Skeletal muscle tissue (tissue), 4 donors: ENCODE data around the gene ANKRD62. TPM values are rescaled to one million over a fixed set of nuclear protein-coding genes. Genes with fewer than 3 reads are reported as not detected.

Experiments
- H3K27ac ChIP-seq: one replicate; pipeline ENCODE4 v1.7.0; 2013; ENCODE audit warnings: mild to moderate bottlenecking, low read depth, low read length, inconsistent platforms
- H3K27me3 ChIP-seq, 3 donors: one replicate each; pipeline ENCODE4 v1.7.0; 2013; ENCODE audit warnings: low read length in 3 of 3; ENCODE audit not compliant: control insufficient read depth in 3 of 3, insufficient read depth in 3 of 3
- H3K36me3 ChIP-seq, 3 donors: one replicate each; pipeline ENCODE4 v1.7.0; 2013; ENCODE audit warnings: low read length in 3 of 3; ENCODE audit not compliant: control insufficient read depth in 3 of 3, insufficient read depth in 3 of 3
- H3K4me1 ChIP-seq, 3 donors: one replicate each; pipeline ENCODE4 v1.7.0; 2013; ENCODE audit warnings: low read length in 3 of 3, mild to moderate bottlenecking in 3 of 3; ENCODE audit not compliant: control insufficient read depth in 3 of 3, insufficient read depth in 3 of 3
- H3K4me3 ChIP-seq, 3 donors: one replicate each; pipeline ENCODE4 v1.7.0; 2013; ENCODE audit warnings: low read length in 3 of 3
- H3K9ac ChIP-seq, 3 donors: one replicate each; pipeline ENCODE4 v1.7.0; 2013; ENCODE audit warnings: low read length in 3 of 3, mild to moderate bottlenecking in 3 of 3, moderate library complexity in 2 of 3, low read depth in 1 of 3
- H3K9me3 ChIP-seq, 3 donors: one replicate each; pipeline ENCODE4 v1.7.0; 2013; ENCODE audit warnings: low read length in 3 of 3; ENCODE audit not compliant: control insufficient read depth in 3 of 3
- total RNA-seq: library from RNA; depleted of rRNA; stranded (reverse); fragments of >200 nt; gene quantifications from one replicate; pipeline ENCODE4 v1.2.3, GENCODE V29; 2014
- donor health status: Osteomylitis.

The ANKRD62 gene
- not detected for total RNA-seq

GRCh38 chr18:12093520-12094257, at the start of gene ANKRD62:
Gene ANKRD62 (plus strand): TSS chr18:12093843. CDS start chr18:12094018, 175 bp downstream.
- H3K4me1 ChIP-seq, result peaks cover 0 to 16% (median 9%) of the 10 kb centered on the region in 3 donors
- H3K9me3 ChIP-seq, result no peaks in the 10 kb centered on the region
- no peaks in the 10 kb centered on the region for H3K36me3 ChIP-seq
- H3K4me3 ChIP-seq, result no peak within 1 kb of the TSS
- no peak within 1 kb of the TSS for H3K9ac ChIP-seq
- H3K27me3 ChIP-seq, result peaks cover 0 to 2% (median 0%) of the 10 kb centered on the region in 3 donors
- H3K27ac ChIP-seq, result no peak within 1 kb of the TSS

GRCh38 chr18:12044591-12044990, 49.1 kb upstream of the ANKRD62 start:
- Histone ChIP-seq H3K4me3 (no peak overlapping the region), H3K27ac (no peak overlapping the region), H3K27me3 (peaks cover 0 to 10% (median 0%) of the 10 kb centered on the region in 3 donors), H3K9me3 (no peaks in the 10 kb centered on the region), H3K9ac (no peak overlapping the region), H3K36me3 (no peaks in the 10 kb centered on the region), H3K4me1 (peaks cover 0 to 3% (median 0%) of the 10 kb centered on the region in 3 donors)

- no peak overlapping the region for H3K9ac ChIP-seq
- H3K27ac ChIP-seq, result no peak overlapping the region
- H3K36me3 ChIP-seq, result no peaks in the 10 kb centered on the region
- peaks cover 0 to 10% (median 0%) of the 10 kb centered on the region in 3 donors for H3K27me3 ChIP-seq
- no peak overlapping the region for H3K4me3 ChIP-seq
- peaks cover 0 to 3% (median 0%) of the 10 kb centered on the region in 3 donors for H3K4me1 ChIP-seq
- H3K9me3 ChIP-seq, result no peaks in the 10 kb centered on the region
Observed at GRCh38 chr18:12046046-12046750, 47.4 kb upstream of the ANKRD62 start.

GRCh38 chr18:12046751-12047335, 46.8 kb upstream of the ANKRD62 start:
- Histone ChIP-seq H3K4me3 (no peak overlapping the region), H3K9me3 (no peaks in the 10 kb centered on the region), H3K9ac (no peak overlapping the region), H3K27me3 (peaks cover 0 to 10% (median 0%) of the 10 kb centered on the region in 3 donors), H3K4me1 (peaks cover 0 to 3% (median 0%) of the 10 kb centered on the region in 3 donors), H3K27ac (no peak overlapping the region), H3K36me3 (no peaks in the 10 kb centered on the region)

- H3K27ac ChIP-seq, result no peak overlapping the region
- no peak overlapping the region for H3K9ac ChIP-seq
Observed at GRCh38 chr18:12048010-12048826, 45.4 kb upstream of the ANKRD62 start.

GRCh38 chr18:12048827-12049175, 44.8 kb upstream of the ANKRD62 start:
- no peaks in the 10 kb centered on the region for H3K9me3 ChIP-seq
- peaks cover 0 to 3% (median 0%) of the 10 kb centered on the region in 3 donors for H3K4me1 ChIP-seq
- no peaks in the 10 kb centered on the region for H3K36me3 ChIP-seq
- H3K27me3 ChIP-seq, result peaks cover 0 to 10% (median 0%) of the 10 kb centered on the region in 3 donors
- no peak overlapping the region for H3K9ac ChIP-seq
- H3K27ac ChIP-seq, result no peak overlapping the region
- H3K4me3 ChIP-seq, result no peak overlapping the region

More at GRCh38 chr18:12048010-12048826, 45.4 kb upstream of the ANKRD62 start:
- no peaks in the 10 kb centered on the region for H3K9me3 ChIP-seq
- peaks cover 0 to 10% (median 0%) of the 10 kb centered on the region in 3 donors for H3K27me3 ChIP-seq
- no peaks in the 10 kb centered on the region for H3K36me3 ChIP-seq
- peaks cover 0 to 3% (median 0%) of the 10 kb centered on the region in 3 donors for H3K4me1 ChIP-seq
- H3K4me3 ChIP-seq, result no peak overlapping the region

GRCh38 chr18:12049978-12050811, 43.4 kb upstream of the ANKRD62 start:
- H3K9ac ChIP-seq, result no peak overlapping the region
- H3K27me3 ChIP-seq, result peaks cover 0 to 7% (median 0%) of the 10 kb centered on the region in 3 donors
- no peaks in the 10 kb centered on the region for H3K9me3 ChIP-seq
- H3K27ac ChIP-seq, result no peak overlapping the region
- H3K4me3 ChIP-seq, result no peak overlapping the region
- peaks cover 0 to 3% (median 0%) of the 10 kb centered on the region in 3 donors for H3K4me1 ChIP-seq
- no peaks in the 10 kb centered on the region for H3K36me3 ChIP-seq

GRCh38 chr18:12052866-12053265, 40.8 kb upstream of the ANKRD62 start:
- H3K36me3 ChIP-seq, result no peaks in the 10 kb centered on the region
- H3K9me3 ChIP-seq, result no peaks in the 10 kb centered on the region
- no peak overlapping the region for H3K4me3 ChIP-seq
- no peak overlapping the region for H3K27ac ChIP-seq
- no peak overlapping the region for H3K9ac ChIP-seq
- no peaks in the 10 kb centered on the region for H3K27me3 ChIP-seq
- peaks cover 0 to 3% (median 0%) of the 10 kb centered on the region in 3 donors for H3K4me1 ChIP-seq

GRCh38 chr18:12053289-12053688, 40.4 kb upstream of the ANKRD62 start:
- Histone ChIP-seq H3K4me3 (no peak overlapping the region), H3K36me3 (no peaks in the 10 kb centered on the region), H3K4me1 (peaks cover 0 to 3% (median 0%) of the 10 kb centered on the region in 3 donors), H3K27me3 (no peaks in the 10 kb centered on the region), H3K9me3 (no peaks in the 10 kb centered on the region), H3K27ac (no peak overlapping the region), H3K9ac (no peak overlapping the region)
